ENCODE measurements around the gene TDP1.

- TF ChIP-seq YY1 (IDR thresholded peaks at IDR 0.05; ENCODE audit: insufficient read depth, insufficient read length) (no peak), SUZ12 (IDR thresholded peaks at IDR 0.05; ENCODE audit: extremely low read depth, insufficient read depth, insufficient read length) (no peak), ZNF274 (IDR thresholded peaks at IDR 0.05; ENCODE audit: low read depth, low read length) (no peak)
Measured at GRCh38 chr14:89941830-89942377, 13.8 kb upstream of the TDP1 start.
